Fibroblast of lung (primary cell): ENCODE data around the gene HTD2.

Experiments
- EZH2 ChIP-seq: IDR thresholded peaks from 2 replicates; pipeline ENCODE4 v1.5.1; 2012; ENCODE audit warnings: low read length, control low read depth, mild to moderate bottlenecking; ENCODE audit errors: missing control alignments
- TF ChIP-seq, protein P1 (sequence below), 2 donors: IDR thresholded peaks in 1 of 2; conservative IDR thresholded peaks in 1 of 2; 1 replicate in 1 of 2; 2 replicates in 1 of 2; pipeline ENCODE4 v1.5.1; 2011 to 2012; ENCODE audit warnings: low read length in 2 of 2, control low read depth in 1 of 2, inconsistent platforms in 1 of 2, low read depth in 1 of 2, mild to moderate bottlenecking in 1 of 2

DNA sequence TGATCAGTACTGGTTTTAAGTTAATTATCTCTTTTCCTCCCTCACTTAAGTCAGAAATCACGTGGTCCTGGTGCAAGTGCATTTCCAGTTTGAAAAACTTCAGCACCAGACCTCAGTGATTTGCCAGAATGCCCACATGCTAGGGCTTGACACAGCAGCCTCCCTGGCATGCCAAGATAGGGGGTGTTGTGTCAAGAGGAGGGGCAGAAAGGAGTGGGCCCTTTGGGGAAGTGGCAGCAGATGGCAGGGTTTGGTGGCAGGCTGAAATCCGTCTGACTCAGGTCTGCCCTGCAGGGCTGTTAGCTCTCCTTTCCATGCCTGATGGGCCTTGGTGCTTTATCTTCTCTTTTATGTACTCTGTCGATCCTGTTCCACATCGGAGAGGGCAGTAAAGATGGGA is 49.7 kb downstream of the HTD2 start:
- TF ChIP-seq, protein P1, sequence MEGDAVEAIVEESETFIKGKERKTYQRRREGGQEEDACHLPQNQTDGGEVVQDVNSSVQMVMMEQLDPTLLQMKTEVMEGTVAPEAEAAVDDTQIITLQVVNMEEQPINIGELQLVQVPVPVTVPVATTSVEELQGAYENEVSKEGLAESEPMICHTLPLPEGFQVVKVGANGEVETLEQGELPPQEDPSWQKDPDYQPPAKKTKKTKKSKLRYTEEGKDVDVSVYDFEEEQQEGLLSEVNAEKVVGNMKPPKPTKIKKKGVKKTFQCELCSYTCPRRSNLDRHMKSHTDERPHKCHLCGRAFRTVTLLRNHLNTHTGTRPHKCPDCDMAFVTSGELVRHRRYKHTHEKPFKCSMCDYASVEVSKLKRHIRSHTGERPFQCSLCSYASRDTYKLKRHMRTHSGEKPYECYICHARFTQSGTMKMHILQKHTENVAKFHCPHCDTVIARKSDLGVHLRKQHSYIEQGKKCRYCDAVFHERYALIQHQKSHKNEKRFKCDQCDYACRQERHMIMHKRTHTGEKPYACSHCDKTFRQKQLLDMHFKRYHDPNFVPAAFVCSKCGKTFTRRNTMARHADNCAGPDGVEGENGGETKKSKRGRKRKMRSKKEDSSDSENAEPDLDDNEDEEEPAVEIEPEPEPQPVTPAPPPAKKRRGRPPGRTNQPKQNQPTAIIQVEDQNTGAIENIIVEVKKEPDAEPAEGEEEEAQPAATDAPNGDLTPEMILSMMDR (conservative IDR thresholded peaks at IDR 0.05 in 1 of 2, IDR thresholded peaks at IDR 0.05 in 1 of 2; ENCODE audit: low read depth in 1 of 2, low read length in 2 of 2): no peak
- TF ChIP-seq EZH2: no peak
